ENCODE results near the gene THAP7.

Gene THAP7

GRCh38 chr22:21000987-21001600 is 824 bp downstream of the THAP7 start:
- H3K27ac ChIP-seq = peak overlapping the region; percentile 99
- TF ChIP-seq ZFX (IDR thresholded peaks at IDR 0.05; ENCODE audit: borderline replicate concordance) (no peak), CTCF (IDR thresholded peaks at IDR 0.05) (no peak)

- TF ChIP-seq ZFX (IDR thresholded peaks at IDR 0.05; ENCODE audit: borderline replicate concordance) = no peak
- TF ChIP-seq CTCF (IDR thresholded peaks at IDR 0.05) = no peak
- peak overlapping the region; percentile 99 for H3K27ac ChIP-seq
Observed at GRCh38 chr22:21000207-21000986, 1.5 kb downstream of the THAP7 start.

GRCh38 chr22:20999350-21000206 is 2.3 kb downstream of the THAP7 start:
- H3K27ac ChIP-seq = peak overlapping the region; percentile 99
- TF ChIP-seq CTCF (IDR thresholded peaks at IDR 0.05) (no peak), ZFX (IDR thresholded peaks at IDR 0.05; ENCODE audit: borderline replicate concordance) (no peak)

GRCh38 chr22:20998411-20999336 is 3.2 kb downstream of the THAP7 start:
- peak overlapping the region; percentile 99 for H3K27ac ChIP-seq
- TF ChIP-seq CTCF (IDR thresholded peaks at IDR 0.05) (no peak), ZFX (IDR thresholded peaks at IDR 0.05; ENCODE audit: borderline replicate concordance) (no peak)

- peak overlapping the region; percentile 99 for H3K27ac ChIP-seq
- TF ChIP-seq ZFX (IDR thresholded peaks at IDR 0.05; ENCODE audit: borderline replicate concordance) = no peak
- TF ChIP-seq CTCF (IDR thresholded peaks at IDR 0.05) = no peak
Observed at GRCh38 chr22:20997536-20998257, 4.2 kb downstream of the THAP7 start.
